Activated B cell treated with CpG ODN at 0.5 μM for 24 hours (primary cell): Measurements from ENCODE around the gene GATA3. TPM values are rescaled to one million over a fixed set of nuclear protein-coding genes. Genes with fewer than 3 reads are reported as not detected.

Experiments used
- ATAC-seq: fragments of 200-7000 bp; cut with Tn5 transposase; one replicate; pipeline ENCODE4 v1.10.0; 2021; ENCODE audit warnings: low read depth, mild to moderate bottlenecking, moderate library complexity
- CTCF ChIA-PET: fragments of 350-600 bp; sonication (Branson Sonifier 250); formaldehyde crosslinking; loops from one replicate; lab custom pipeline; 2021; ENCODE audit warnings: antibody characterized with exemption; lab: Charles Lee
- POLR2A ChIA-PET: fragments of 350-600 bp; sonication (Branson Sonifier 250); formaldehyde crosslinking; loops from one replicate; lab custom pipeline; 2021; ENCODE audit warnings: antibody characterized with exemption; lab: Charles Lee
- DNase-seq: peaks from one replicate; pipeline ENCODE4 v3.0.0; 2022
- H3K27ac Mint-ChIP-seq: one replicate; pipeline ENCODE4 v1.8.0; 2020; ENCODE audit warnings: mixed read lengths
- H3K27me3 Mint-ChIP-seq: one replicate; pipeline ENCODE4 v1.8.0; 2021; ENCODE audit warnings: mixed read lengths
- H3K36me3 Mint-ChIP-seq: one replicate; pipeline ENCODE4 v1.8.0; 2021; ENCODE audit warnings: low read depth, mixed read lengths
- H3K4me1 Mint-ChIP-seq: one replicate; pipeline ENCODE4 v1.8.0; 2021; ENCODE audit warnings: mixed read lengths
- H3K4me3 Mint-ChIP-seq: one replicate; pipeline ENCODE4 v1.8.0; 2020; ENCODE audit warnings: mild to moderate bottlenecking, mixed read lengths
- H3K9me3 Mint-ChIP-seq: one replicate; pipeline ENCODE4 v1.8.0; 2020; ENCODE audit warnings: mixed read lengths
- intact Hi-C: fragments of 100-400 bp; cut with micrococcal nuclease; formaldehyde crosslinking; loops from one replicate; pipeline ENCODE4 v1.15.1; 2024
- total RNA-seq: library from RNA; stranded (reverse); gene quantifications from 2 replicates; pipeline ENCODE4 v1.2.3, GENCODE V29; 2022
- TF ChIP-seq, protein P1 (sequence below): fragments of 200-600 bp; IDR thresholded peaks from one replicate; pipeline ENCODE4 v1.8.0; 2022; ENCODE audit warnings: antibody characterized with exemption, mild to moderate bottlenecking

Gene GATA3
- total RNA-seq, 1 donor from 2014 or later = 0.53 TPM

DNA sequence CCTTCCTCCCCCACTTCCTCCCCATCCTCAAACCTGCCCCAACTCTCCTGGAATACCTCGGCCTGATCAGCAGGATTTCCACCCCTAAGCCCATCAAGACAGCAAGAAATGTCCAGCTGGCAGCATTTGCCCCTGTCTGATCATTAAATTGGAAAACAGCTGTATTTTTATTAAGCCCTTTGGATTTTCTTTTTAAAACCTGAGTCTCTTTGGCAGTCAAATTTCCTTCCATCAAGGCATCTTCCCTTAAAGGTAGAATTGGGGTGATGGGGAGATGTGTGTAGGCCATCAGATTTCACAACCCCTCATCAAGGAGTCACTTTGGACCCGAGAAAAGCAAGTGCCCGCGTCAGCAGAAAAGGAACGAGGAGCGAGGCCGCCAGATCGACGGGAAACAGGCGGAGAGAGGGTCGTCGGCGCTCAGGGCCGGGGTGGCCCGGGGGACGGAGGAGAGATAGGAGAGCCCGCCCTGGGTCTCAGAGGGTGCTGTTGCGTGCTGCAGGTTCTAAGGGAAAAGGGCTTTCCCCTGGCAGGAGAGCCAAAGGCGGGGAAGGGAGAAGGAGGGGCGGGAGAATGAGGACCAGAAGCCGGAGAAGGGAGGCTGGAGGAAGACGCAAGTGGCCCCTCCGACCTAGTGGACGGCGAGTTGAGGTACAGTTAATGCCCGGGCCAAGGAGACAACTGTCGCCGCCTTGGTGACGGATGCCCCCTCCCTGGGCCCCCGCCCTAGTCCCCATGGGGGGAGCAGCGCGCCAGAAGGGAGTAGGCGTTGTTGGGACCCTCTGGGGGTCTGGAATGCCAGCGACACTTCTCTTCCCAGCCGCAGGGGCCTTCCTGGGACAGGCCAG, 11.5 kb upstream of the GATA3 start:
- peaks cover 93% of the 10 kb centered on the region for H3K27me3 Mint-ChIP-seq
- peaks cover 10% of the 10 kb centered on the region for H3K9me3 Mint-ChIP-seq
- H3K36me3 Mint-ChIP-seq = no peaks in the 10 kb centered on the region
- no peak overlapping the region for H3K4me3 Mint-ChIP-seq
- ATAC-seq = no peak
- TF ChIP-seq, protein P1, sequence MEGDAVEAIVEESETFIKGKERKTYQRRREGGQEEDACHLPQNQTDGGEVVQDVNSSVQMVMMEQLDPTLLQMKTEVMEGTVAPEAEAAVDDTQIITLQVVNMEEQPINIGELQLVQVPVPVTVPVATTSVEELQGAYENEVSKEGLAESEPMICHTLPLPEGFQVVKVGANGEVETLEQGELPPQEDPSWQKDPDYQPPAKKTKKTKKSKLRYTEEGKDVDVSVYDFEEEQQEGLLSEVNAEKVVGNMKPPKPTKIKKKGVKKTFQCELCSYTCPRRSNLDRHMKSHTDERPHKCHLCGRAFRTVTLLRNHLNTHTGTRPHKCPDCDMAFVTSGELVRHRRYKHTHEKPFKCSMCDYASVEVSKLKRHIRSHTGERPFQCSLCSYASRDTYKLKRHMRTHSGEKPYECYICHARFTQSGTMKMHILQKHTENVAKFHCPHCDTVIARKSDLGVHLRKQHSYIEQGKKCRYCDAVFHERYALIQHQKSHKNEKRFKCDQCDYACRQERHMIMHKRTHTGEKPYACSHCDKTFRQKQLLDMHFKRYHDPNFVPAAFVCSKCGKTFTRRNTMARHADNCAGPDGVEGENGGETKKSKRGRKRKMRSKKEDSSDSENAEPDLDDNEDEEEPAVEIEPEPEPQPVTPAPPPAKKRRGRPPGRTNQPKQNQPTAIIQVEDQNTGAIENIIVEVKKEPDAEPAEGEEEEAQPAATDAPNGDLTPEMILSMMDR = no peak
- intact Hi-C loops = loop anchor here (10.0 kb wide), 1 partner anchor 518 kb away; no protein-coding TSS in a partner anchor
- POLR2A ChIA-PET = interaction anchor here (0.7 kb wide), 1 partner anchor 20 kb away, joined by 3 read pairs; no protein-coding TSS in a partner anchor
- CTCF ChIA-PET = no interaction called here
- no peak overlapping the region for H3K27ac Mint-ChIP-seq
- peaks cover 41% of the 10 kb centered on the region for H3K4me1 Mint-ChIP-seq
- DNase-seq = no peak

DNA sequence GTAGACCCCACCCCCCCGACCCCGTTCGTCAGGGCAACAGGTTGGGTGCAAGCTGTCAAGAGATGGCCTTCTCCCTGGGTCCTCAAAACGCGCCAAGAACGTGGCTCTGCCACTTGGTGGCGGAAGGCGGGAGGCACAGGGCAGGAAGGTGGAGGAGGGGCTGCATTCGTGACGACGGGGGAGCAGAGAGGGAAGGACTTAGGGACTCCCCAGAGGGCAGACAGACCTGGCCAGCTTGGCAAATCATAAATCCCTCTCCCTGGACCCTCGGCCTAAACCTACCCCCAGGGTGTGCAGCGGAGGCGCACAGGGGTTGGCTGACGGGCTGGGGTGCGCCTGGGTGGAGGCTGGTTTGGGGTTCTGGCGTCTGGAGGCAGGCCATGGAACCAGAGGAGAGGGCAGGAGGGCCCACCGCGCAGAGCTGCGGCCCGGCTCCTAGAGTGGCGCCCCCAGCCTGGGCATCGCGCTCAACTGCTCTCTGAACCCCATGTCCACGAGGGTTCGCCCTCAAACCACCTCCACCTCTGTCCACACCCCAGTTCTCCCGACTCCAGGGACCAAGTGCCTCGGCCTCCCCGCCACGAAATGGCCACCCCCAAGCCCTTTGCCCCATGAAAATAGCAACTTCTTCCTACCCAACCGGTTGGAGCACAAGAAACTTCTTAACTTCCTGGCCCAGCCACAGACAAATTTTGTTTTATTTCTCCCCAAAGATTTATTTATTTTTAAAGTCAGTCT, 10.8 kb upstream of the GATA3 start:
- Mint-ChIP-seq H3K4me1 (peaks cover 44% of the 10 kb centered on the region), H3K36me3 (no peaks in the 10 kb centered on the region), H3K27me3 (peaks cover 90% of the 10 kb centered on the region), H3K9me3 (peaks cover 3% of the 10 kb centered on the region), H3K27ac (no peak overlapping the region), H3K4me3 (peak overlapping the region; percentile 11)
- ChIA-PET CTCF (no interaction called here), POLR2A (interaction anchor here (0.7 kb wide), 1 partner anchor 21 kb away, joined by 3 read pairs; no protein-coding TSS in a partner anchor)
- intact Hi-C loops = loop anchor here (10.0 kb wide), 1 partner anchor 519 kb away; no protein-coding TSS in a partner anchor
- DNase-seq (no peak), ATAC-seq (peak; percentile 34)
- TF ChIP-seq, protein P1 = no peak

DNA sequence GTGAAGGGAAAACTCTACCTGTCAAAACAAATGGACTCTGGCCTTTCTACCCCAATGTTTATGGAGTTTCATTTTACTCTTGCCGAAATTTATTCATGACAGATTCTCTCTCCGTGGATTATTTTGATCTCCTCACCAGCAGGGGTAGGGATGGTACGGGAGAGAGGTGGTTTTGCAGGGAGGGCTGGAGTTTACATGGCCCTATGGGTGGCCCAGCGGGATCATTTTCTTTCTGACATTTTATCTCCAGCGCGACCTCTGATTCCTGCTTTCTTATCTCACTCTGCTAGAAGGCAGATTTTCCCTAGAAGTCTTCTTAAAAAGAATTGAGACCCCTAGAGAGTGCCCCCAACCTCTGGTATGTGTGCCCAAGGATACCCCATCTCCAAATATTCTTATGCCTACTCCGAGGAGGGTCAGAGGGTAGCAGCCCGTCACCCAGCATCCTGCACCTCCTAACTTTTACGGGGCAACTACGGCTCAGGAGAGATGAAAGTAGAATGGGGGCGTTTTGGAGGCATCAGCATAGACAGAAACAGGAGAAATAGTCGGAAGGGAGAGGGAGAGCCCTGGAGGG, 10.1 kb upstream of the GATA3 start:
- intact Hi-C loops = loop anchor here (10.0 kb wide), 1 partner anchor 520 kb away; no protein-coding TSS in a partner anchor
- H3K27me3 Mint-ChIP-seq = peaks cover 86% of the 10 kb centered on the region
- ATAC-seq (no peak), DNase-seq (no peak)
- TF ChIP-seq, protein P1 = no peak
- POLR2A ChIA-PET = no interaction called here
- no peaks in the 10 kb centered on the region for H3K36me3 Mint-ChIP-seq
- peak overlapping the region; percentile 11 for H3K4me3 Mint-ChIP-seq
- H3K9me3 Mint-ChIP-seq = peaks cover 2% of the 10 kb centered on the region
- peaks cover 48% of the 10 kb centered on the region for H3K4me1 Mint-ChIP-seq
- no peak overlapping the region for H3K27ac Mint-ChIP-seq
- CTCF ChIA-PET = no interaction called here

DNA sequence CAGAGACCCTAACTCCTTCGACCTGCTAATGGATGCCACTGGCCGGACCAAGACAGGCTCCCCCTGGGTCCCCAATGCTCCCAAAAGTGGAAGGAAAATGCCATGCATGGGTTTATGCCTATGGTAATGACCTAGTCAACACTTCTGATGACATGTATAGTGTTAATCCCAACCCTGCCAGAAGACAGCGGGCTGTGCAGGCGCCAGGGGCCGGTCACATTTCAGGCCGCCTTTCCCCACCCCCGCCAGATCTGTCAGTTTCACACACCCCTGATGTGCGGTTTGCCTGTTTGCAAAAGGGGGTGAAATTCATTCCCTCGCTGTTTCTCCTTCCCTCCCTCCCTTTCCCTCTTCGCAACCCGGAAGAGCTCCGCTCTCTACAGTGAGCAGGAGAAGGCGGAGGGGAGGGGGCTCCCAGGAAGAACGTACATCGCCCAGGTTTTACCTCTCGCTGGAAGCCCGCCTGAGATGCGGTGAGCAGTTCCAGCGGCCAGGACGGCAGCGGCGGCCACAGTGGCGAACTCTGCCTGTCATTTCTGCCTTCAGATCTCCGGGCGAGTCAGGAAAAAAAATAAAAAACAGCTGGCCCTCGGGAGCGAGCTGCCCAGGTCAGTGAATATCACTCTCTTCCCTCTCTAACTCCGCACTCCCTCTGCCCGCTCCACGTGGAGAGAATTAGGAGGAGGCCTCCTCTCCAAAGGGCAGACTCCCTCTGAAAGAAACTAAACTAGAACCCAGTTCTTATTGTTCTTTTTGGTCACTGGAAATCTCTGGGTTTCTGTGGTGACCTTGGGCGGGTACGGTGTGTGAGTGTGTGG, 9.4 kb upstream of the GATA3 start:
- H3K4me3 Mint-ChIP-seq = peak overlapping the region; percentile 3
- no peak overlapping the region for H3K27ac Mint-ChIP-seq
- H3K9me3 Mint-ChIP-seq = no peaks in the 10 kb centered on the region
- no peak for DNase-seq
- H3K27me3 Mint-ChIP-seq = peaks cover 81% of the 10 kb centered on the region
- TF ChIP-seq, protein P1 = no peak
- intact Hi-C loops = loop anchor here (10.0 kb wide), 1 partner anchor 520 kb away; no protein-coding TSS in a partner anchor
- ATAC-seq = no peak
- ChIA-PET POLR2A (no interaction called here), CTCF (no interaction called here)
- H3K4me1 Mint-ChIP-seq = peaks cover 49% of the 10 kb centered on the region
- no peaks in the 10 kb centered on the region for H3K36me3 Mint-ChIP-seq
